ENCODE measurements around the gene INSR.

INSR gene

DNA sequence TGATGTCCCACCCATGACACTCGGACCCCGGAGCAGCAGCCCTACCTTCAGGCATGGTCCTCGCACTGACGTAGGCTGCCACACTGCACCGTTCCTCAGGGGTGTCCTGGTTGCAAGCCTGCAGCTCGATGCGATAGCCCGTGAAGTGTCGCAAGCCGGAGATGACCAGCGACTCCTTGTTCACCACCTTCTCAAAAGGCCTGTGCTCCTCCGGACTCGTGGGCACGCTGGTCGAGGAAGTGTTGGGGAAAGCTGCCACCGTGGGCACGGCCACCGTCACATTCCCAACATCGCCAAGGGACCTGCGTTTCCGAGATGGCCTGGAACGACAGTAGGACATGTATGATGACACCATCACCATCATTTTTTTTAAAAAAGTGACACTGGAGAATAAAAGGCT, 151.4 kb downstream of the INSR start:
- no peaks in the 10 kb centered on the region for H3K9me3 ChIP-seq (ENCODE audit: severe bottlenecking)
- H3K4me1 ChIP-seq (ENCODE audit: insufficient read depth, poor library complexity, severe bottlenecking): no peaks in the 10 kb centered on the region
- H3K27ac ChIP-seq (ENCODE audit: poor library complexity, severe bottlenecking): no peak overlapping the region
- ATAC-seq (ENCODE audit: low read depth): no peak
- H3K4me3 ChIP-seq (ENCODE audit: severe bottlenecking): no peak overlapping the region
- no peaks in the 10 kb centered on the region for H3K36me3 ChIP-seq (ENCODE audit: low read depth)
- no peak for DNase-seq (ENCODE audit: low spot score)
- no peaks in the 10 kb centered on the region for H3K27me3 ChIP-seq (ENCODE audit: insufficient read depth, poor library complexity, severe bottlenecking)
- TF ChIP-seq, protein P1, sequence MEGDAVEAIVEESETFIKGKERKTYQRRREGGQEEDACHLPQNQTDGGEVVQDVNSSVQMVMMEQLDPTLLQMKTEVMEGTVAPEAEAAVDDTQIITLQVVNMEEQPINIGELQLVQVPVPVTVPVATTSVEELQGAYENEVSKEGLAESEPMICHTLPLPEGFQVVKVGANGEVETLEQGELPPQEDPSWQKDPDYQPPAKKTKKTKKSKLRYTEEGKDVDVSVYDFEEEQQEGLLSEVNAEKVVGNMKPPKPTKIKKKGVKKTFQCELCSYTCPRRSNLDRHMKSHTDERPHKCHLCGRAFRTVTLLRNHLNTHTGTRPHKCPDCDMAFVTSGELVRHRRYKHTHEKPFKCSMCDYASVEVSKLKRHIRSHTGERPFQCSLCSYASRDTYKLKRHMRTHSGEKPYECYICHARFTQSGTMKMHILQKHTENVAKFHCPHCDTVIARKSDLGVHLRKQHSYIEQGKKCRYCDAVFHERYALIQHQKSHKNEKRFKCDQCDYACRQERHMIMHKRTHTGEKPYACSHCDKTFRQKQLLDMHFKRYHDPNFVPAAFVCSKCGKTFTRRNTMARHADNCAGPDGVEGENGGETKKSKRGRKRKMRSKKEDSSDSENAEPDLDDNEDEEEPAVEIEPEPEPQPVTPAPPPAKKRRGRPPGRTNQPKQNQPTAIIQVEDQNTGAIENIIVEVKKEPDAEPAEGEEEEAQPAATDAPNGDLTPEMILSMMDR (IDR thresholded peaks at IDR 0.05; ENCODE audit: poor library complexity, severe bottlenecking): no peak

DNA sequence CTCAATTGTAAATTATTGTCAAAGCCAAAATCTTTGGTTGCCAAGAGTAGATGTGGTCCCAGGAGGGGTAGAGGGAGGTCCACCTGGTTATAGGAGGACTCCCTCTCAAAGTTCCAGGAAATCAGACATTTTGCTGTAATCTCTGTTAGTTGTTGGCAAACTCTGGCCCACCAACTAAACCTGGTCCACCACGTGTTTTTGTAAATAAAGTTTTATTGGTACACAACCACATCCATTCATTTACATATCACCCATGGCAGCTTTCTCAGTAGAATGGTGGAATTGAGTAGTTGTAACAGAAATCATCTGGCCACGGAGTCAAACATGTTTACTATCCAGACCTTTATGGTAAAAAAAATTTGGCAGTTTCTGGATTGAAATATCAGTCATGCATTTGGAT, 154.1 kb downstream of the INSR start:
- Histone ChIP-seq H3K4me3 (ENCODE audit: severe bottlenecking) (no peak overlapping the region), H3K4me1 (ENCODE audit: insufficient read depth, poor library complexity, severe bottlenecking) (no peaks in the 10 kb centered on the region), H3K27me3 (ENCODE audit: insufficient read depth, poor library complexity, severe bottlenecking) (no peaks in the 10 kb centered on the region), H3K36me3 (ENCODE audit: low read depth) (no peaks in the 10 kb centered on the region), H3K27ac (ENCODE audit: poor library complexity, severe bottlenecking) (no peak overlapping the region), H3K9me3 (ENCODE audit: severe bottlenecking) (no peaks in the 10 kb centered on the region)
- TF ChIP-seq, protein P1 (IDR thresholded peaks at IDR 0.05; ENCODE audit: poor library complexity, severe bottlenecking): no peak
- DNase-seq (ENCODE audit: low spot score) (no peak), ATAC-seq (ENCODE audit: low read depth) (no peak)

DNA sequence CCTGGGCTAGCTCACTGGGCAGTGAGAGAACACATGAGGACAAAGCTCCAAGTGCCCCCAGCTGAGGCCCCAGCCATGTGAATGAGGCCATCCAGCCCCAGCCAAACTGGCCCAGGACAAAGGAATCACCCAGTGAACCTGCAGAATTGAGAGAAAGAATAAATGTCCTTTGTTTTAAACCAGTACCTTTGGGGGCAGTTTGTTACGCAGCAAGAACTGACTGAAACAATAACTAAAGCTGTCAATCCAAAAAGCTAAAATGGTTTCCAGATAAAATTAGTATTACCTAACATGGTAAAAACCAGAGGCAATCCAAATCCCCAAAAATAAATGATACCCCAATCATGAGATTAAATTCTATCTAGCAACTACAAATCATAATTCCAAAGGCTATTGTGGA, 155.1 kb downstream of the INSR start:
- DNase-seq (ENCODE audit: low spot score) (no peak), ATAC-seq (ENCODE audit: low read depth) (no peak)
- no peak overlapping the region for H3K27ac ChIP-seq (ENCODE audit: poor library complexity, severe bottlenecking)
- no peaks in the 10 kb centered on the region for H3K4me1 ChIP-seq (ENCODE audit: insufficient read depth, poor library complexity, severe bottlenecking)
- no peaks in the 10 kb centered on the region for H3K27me3 ChIP-seq (ENCODE audit: insufficient read depth, poor library complexity, severe bottlenecking)
- H3K9me3 ChIP-seq (ENCODE audit: severe bottlenecking): no peaks in the 10 kb centered on the region
- no peak overlapping the region for H3K4me3 ChIP-seq (ENCODE audit: severe bottlenecking)
- no peaks in the 10 kb centered on the region for H3K36me3 ChIP-seq (ENCODE audit: low read depth)
- TF ChIP-seq, protein P1 (IDR thresholded peaks at IDR 0.05; ENCODE audit: poor library complexity, severe bottlenecking): no peak

DNA sequence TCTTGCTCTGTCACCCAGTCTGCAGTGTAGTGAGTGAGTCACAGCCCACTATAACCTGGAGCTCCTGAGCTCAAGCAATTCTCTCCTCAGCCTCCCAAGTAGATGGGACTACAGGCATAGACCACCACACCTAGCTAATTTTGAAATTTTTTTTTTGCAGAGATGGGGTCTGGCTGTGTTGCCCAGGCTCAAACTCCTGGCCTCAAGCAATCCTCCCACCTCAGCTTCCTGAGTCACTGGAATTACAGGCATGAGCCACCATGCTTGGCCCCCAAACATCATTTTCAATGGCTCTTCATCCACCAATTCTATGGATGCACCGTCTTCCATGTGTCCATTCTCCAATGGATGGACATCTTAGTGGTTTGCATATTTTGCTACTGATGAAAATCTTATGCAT, 155.8 kb downstream of the INSR start:
- Histone ChIP-seq H3K27me3 (ENCODE audit: insufficient read depth, poor library complexity, severe bottlenecking) (no peaks in the 10 kb centered on the region), H3K36me3 (ENCODE audit: low read depth) (no peaks in the 10 kb centered on the region), H3K9me3 (ENCODE audit: severe bottlenecking) (no peaks in the 10 kb centered on the region), H3K4me3 (ENCODE audit: severe bottlenecking) (no peak overlapping the region), H3K27ac (ENCODE audit: poor library complexity, severe bottlenecking) (no peak overlapping the region), H3K4me1 (ENCODE audit: insufficient read depth, poor library complexity, severe bottlenecking) (no peaks in the 10 kb centered on the region)
- TF ChIP-seq, protein P1 (IDR thresholded peaks at IDR 0.05; ENCODE audit: poor library complexity, severe bottlenecking): no peak
- DNase-seq (ENCODE audit: low spot score) (no peak), ATAC-seq (ENCODE audit: low read depth) (no peak)

DNA sequence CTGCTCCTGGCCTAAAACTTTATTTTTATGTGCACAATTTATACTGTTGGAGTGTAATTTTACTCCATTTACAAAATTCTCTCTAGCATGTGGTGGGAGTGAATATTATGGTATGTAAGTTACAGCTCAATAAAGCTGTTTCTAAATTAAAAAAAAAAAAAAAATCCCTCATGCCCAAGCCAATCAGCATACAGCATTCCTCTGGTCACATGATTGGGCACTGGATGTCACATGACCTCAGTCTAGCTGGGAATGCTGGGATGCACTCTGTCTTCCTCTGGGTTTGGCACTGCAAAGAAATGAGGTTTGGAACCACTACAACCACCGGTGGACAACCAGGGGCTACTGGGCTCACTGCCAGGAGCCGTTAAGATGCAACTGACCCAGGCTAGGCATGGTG, 157.1 kb downstream of the INSR start:
- Histone ChIP-seq H3K27me3 (ENCODE audit: insufficient read depth, poor library complexity, severe bottlenecking) (no peaks in the 10 kb centered on the region), H3K4me1 (ENCODE audit: insufficient read depth, poor library complexity, severe bottlenecking) (no peaks in the 10 kb centered on the region), H3K9me3 (ENCODE audit: severe bottlenecking) (no peaks in the 10 kb centered on the region), H3K36me3 (ENCODE audit: low read depth) (no peaks in the 10 kb centered on the region), H3K27ac (ENCODE audit: poor library complexity, severe bottlenecking) (no peak overlapping the region), H3K4me3 (ENCODE audit: severe bottlenecking) (no peak overlapping the region)
- DNase-seq (ENCODE audit: low spot score) (no peak), ATAC-seq (ENCODE audit: low read depth) (no peak)
- TF ChIP-seq, protein P1 (IDR thresholded peaks at IDR 0.05; ENCODE audit: poor library complexity, severe bottlenecking): no peak
